ENCODE results near the gene PHLDB1. TPM values are rescaled to one million over a fixed set of nuclear protein-coding genes. Genes with fewer than 3 reads are reported as not detected.

The PHLDB1 gene
- total RNA-seq, 2 donors from 2014 or later = 206 to 377 TPM

DNA sequence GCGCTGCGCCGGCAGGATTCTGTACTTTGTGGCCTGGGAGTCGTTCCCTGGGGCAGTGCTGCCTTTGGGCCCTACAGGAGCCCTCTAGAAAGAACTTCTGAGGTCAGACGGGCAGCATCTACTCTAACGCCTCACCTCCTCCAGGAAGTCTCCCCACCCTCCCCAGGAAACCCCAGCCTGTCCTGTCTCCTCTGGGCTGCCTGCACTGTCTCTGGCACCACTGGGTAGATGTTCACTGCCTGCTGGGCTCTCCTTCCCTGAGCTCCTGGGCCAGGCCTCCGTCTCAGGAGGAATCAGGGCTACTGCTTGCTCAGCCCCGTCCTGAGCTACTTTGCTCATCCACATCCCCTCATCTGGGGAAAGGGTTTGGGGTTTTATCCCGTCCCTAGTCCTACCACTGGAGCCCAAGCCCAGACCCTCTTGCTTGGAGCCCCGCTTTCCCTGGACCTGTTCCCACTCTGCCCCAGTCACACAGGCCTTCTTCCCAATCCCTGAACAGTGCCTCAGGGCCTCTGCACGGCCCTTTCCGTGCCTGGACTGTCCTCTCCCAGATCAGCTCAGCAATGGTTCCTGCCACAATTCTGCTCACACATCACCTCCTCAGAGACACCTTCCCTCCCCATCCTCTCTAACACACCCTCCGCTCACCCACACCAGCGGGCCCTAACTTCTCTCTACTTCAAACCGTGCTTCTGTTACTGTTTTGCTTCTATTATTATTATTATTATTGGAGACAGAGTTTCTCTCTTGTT is 83.3 kb downstream of the PHLDB1 start:
- H3K27ac ChIP-seq = peak overlapping the region; percentile 61 to 70
- no peaks in the 10 kb centered on the region for H3K27me3 ChIP-seq (replicated peaks; ENCODE audit: insufficient read depth)
- H3K36me3 ChIP-seq = no peaks in the 10 kb centered on the region
- no peak for ATAC-seq (ENCODE audit: insufficient number of reproducible peaks, low FRiP score, low read depth)
- H3K4me3 ChIP-seq = peak overlapping the region; percentile 74
- H3K9me3 ChIP-seq = no peaks in the 10 kb centered on the region
- peaks cover 0 to 9% of the 10 kb centered on the region in 2 donors for H3K4me1 ChIP-seq (ENCODE audit: control insufficient read depth in 1 of 2, low read depth in 2 of 2)
- no peak for DNase-seq (ENCODE audit: low spot score)
- TF ChIP-seq, protein P1, sequence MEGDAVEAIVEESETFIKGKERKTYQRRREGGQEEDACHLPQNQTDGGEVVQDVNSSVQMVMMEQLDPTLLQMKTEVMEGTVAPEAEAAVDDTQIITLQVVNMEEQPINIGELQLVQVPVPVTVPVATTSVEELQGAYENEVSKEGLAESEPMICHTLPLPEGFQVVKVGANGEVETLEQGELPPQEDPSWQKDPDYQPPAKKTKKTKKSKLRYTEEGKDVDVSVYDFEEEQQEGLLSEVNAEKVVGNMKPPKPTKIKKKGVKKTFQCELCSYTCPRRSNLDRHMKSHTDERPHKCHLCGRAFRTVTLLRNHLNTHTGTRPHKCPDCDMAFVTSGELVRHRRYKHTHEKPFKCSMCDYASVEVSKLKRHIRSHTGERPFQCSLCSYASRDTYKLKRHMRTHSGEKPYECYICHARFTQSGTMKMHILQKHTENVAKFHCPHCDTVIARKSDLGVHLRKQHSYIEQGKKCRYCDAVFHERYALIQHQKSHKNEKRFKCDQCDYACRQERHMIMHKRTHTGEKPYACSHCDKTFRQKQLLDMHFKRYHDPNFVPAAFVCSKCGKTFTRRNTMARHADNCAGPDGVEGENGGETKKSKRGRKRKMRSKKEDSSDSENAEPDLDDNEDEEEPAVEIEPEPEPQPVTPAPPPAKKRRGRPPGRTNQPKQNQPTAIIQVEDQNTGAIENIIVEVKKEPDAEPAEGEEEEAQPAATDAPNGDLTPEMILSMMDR (IDR thresholded peaks at IDR 0.05) = no peak

DNA sequence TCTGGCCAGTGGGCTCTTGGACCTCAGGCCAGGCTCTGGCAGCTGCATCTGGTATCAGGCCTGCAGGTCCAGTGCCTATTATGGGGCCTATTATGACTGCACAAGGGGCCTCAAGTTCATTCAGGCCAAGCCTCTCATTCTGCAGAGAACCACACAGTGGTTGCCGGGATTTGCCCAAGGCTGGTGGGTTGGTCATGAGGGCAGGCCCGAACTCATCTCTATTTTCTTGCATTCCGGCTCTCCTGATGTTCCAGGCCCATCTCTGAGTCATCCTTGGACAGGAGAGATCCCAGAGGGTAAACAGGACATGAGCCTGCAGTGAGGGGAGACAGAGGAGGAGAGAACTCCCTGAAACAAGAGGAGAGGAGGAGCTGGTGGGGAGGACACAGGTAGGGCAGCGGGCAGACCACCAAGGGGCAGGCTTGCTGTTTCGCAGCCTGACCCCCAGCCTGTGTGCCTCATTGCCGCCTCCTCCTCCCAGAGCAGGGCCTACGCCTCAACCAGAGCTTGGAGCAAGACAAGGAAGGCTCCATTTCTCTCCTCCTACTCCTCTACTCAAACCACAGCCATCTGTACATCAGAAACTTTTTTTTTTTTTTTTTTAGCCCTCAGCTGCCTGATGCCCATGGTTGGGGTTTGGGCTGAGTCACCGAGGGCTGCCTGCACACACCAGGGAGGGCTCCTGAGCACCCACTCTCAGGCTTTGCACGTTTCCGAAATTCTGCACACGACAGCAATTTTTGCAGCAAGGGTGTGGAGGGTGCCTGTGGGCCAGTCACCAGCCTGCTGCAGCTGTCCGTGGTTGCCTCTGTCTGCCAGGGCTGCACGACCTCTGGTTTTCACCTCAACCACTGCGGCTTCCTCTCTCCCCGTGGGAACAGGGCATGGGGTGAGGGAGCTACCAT is 84.8 kb downstream of the PHLDB1 start:
- Histone ChIP-seq H3K4me1 (ENCODE audit: control insufficient read depth in 1 of 2, low read depth in 2 of 2) (peaks cover 0 to 9% of the 10 kb centered on the region in 2 donors), H3K36me3 (no peaks in the 10 kb centered on the region)

DNA sequence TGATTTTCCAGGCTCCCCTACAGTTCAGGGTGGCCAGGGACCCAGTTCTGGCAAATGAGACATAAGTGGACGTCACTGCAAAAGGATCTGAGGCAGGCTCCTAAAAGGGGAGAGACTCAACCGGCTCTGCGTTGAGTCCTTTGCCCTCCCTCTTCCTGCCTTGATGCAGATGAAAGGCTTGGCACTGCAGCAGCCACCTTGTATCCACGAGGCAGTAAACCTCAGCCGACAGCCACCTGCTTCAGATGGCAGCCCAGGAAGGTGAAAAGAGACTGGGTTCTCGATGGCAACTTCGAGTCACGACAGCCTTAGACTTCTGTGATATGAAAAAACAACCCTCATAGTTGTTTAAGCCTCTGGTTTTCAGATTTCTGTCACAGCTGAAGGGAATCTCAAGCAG is 86.8 kb downstream of the PHLDB1 start:
- TF ChIP-seq, protein P1 (IDR thresholded peaks at IDR 0.05) = no peak
- H3K36me3 ChIP-seq = no peaks in the 10 kb centered on the region
- DNase-seq (ENCODE audit: low spot score) = no peak
- H3K27me3 ChIP-seq (replicated peaks; ENCODE audit: insufficient read depth) = no peaks in the 10 kb centered on the region
- H3K4me1 ChIP-seq (ENCODE audit: control insufficient read depth in 1 of 2, low read depth in 2 of 2) = peaks cover 0 to 7% of the 10 kb centered on the region in 2 donors
- no peaks in the 10 kb centered on the region for H3K9me3 ChIP-seq
- no peak overlapping the region for H3K4me3 ChIP-seq
- H3K27ac ChIP-seq = no peak overlapping the region
- ATAC-seq (ENCODE audit: insufficient number of reproducible peaks, low FRiP score, low read depth) = no peak

More for the DNA sequence above, 84.8 kb downstream of the PHLDB1 start:
- ATAC-seq (ENCODE audit: insufficient number of reproducible peaks, low FRiP score, low read depth) (no peak), DNase-seq (ENCODE audit: low spot score) (no peak)
- TF ChIP-seq, protein P1 (IDR thresholded peaks at IDR 0.05) = no peak
- Histone ChIP-seq H3K9me3 (no peaks in the 10 kb centered on the region), H3K27me3 (replicated peaks; ENCODE audit: insufficient read depth) (no peaks in the 10 kb centered on the region), H3K27ac (no peak overlapping the region), H3K4me3 (no peak overlapping the region)

DNA sequence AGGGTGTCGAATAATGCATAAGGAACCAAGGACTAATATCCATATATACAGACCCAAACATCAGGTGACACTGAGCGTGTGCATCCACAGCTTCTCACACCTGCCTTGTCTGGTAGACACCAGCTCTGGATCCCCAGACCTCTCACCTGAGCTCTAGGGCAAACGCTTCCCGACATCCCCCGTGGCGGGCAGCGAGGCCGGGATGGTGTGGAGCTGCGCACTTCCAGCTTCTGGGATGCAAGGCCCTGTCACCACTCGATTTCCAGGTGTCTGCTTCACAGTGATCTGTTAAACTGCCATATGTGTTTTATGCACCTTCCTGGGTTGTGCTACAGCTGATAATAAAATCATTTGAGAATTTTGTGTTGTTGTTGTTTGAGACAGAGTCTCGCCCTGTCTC is 87.4 kb downstream of the PHLDB1 start:
- H3K27ac ChIP-seq = no peak overlapping the region
- no peak for DNase-seq (ENCODE audit: low spot score)

More for the DNA sequence above, 87.4 kb downstream of the PHLDB1 start:
- no peak for ATAC-seq (ENCODE audit: insufficient number of reproducible peaks, low FRiP score, low read depth)
- TF ChIP-seq, protein P1 (IDR thresholded peaks at IDR 0.05) = no peak
- peaks cover 0 to 3% of the 10 kb centered on the region in 2 donors for H3K4me1 ChIP-seq (ENCODE audit: control insufficient read depth in 1 of 2, low read depth in 2 of 2)
- no peaks in the 10 kb centered on the region for H3K27me3 ChIP-seq (replicated peaks; ENCODE audit: insufficient read depth)
- no peak overlapping the region for H3K4me3 ChIP-seq
- H3K9me3 ChIP-seq = no peaks in the 10 kb centered on the region
- no peaks in the 10 kb centered on the region for H3K36me3 ChIP-seq
